A204.1 (cell line): ENCODE data around the gene GCFC2.
"Not testable (repeated sequence)": the region's sequence is repeated elsewhere in the genome, so short reads cannot be mapped to it uniquely, and the experiment has no call there.

Experiments
- FAIRE-seq: peaks from 2 replicates; lab custom pipeline; 2012; peaks lifted over from hg19 to GRCh38; lab: Jason Lieb, UNC

Gene GCFC2

DNA sequence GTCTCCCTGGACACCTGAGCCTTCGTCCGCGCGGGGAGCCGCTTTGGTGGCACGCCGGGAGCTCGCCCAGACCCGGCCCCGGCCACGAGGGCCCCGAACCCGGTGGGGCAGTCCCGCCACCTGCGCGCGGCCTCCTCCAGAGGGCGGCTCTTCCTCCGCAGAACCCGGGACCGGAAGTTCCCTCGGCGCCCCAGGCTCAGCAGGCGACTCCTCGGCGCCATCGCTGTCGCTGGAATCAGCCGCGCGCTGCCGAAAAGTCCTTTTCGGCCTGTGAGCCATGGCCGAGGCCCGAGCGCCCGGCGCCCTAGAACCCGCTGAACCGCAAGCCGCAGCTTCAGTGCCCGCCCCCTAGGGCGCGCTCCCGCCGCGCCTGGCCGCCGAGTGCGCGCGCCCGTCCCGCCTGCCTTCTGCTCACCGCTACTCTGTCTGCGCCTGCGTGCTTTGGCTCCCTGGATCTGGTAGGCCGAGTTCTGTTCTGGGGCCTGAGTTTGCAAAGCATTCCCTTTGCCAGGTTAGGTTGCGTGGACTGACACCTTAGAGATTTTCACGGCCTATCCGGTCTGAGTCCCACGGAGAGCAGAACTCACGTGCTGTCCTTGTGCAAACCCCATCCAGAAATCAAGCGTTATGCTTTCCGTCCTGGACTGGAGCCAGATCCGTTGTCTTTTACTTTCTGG, at the start of gene GCFC2:
Gene GCFC2 (minus strand): TSS at position 339 of the 677 bp plus-strand sequence. CDS start 60 bp downstream, at position 279.
- no peak for FAIRE-seq

DNA sequence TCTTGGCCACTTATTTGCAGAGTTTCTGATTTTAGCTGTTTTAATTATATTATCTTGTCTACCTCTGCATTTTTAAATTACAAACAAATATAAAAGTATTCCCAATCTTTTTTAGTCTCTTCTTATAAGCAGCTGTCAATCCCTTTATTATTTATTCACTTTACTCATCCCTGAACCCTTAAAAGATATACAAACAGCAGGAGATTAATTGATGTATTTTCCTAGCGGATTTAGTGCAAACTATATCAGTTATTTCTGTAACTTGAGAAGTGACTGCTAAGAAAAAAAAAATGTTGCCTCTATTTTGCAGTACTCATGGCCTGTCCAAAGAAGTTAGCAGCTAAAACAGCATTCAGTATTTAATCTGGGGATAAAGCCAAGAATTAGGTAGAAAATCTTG, 42.1 kb upstream of the GCFC2 start:
- FAIRE-seq, result no peak

DNA sequence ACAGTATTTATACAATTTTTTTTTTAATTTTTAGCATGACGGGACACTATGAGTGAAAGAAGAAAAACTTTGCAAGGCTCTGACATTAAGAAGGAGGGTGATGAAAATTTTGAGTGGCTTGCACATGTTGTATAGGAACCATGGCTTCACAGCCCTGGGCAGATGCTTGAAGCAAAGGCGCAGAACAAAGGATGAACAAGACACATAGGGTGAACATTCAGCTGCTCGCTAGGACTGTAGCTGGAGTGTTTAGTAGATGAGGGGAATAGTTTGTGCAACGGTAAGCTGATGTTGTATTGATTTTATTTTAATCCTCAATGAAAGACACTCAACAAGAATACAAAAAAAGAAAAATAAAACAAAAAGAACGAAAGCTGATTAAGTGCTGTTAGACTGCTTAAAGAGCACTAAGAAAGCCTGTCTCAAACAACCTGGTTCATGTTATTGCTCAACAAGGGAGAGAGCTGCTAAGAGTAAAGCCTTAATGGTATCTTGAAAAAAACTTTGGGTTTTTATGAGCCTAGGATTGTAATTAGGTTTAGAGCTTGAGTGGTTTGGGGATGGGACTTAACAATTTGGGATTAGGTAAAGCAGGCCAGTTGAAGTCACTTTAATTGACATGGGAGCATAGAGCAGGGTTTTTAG, 41.2 kb upstream of the GCFC2 start:
- no peak for FAIRE-seq

DNA sequence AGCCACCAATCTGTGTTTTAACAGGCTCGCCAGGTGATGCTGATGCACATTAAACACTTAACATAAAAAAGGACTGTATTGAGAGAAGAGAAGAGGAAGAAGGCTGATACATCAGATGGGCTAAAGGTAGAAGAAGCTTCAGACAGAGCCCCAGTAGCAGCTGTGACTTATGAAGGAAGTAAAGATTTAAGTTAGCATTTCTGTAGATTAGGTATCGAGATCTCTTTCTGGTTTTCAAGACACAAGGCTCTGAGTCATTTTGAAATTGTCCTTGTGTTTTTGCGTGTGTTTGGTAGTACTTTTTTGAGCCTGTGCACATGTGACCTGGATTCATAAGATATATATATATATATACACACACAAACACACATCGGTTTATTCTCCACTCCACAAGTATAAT, 40.6 kb upstream of the GCFC2 start:
- FAIRE-seq, result no peak

DNA sequence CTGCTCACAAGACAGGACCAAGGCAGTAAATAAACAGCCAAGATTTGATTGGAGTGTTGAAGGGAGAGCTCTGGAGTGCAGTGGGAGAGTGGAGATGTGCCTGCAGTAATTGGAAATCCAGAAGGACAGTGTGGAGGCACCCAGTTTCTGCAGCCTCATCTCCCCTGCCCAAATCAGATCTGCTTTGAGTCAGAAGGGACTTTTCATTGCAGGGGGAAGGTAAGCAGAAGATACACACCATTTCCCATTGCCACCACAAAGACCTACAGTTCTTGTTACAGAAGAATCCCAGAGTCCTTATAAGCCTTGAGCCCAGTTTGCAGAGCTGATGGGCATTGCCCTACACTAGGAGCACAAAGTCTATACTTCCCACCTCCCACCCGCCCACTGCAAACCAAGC, 27.2 kb upstream of the GCFC2 start:
- no peak for FAIRE-seq

DNA sequence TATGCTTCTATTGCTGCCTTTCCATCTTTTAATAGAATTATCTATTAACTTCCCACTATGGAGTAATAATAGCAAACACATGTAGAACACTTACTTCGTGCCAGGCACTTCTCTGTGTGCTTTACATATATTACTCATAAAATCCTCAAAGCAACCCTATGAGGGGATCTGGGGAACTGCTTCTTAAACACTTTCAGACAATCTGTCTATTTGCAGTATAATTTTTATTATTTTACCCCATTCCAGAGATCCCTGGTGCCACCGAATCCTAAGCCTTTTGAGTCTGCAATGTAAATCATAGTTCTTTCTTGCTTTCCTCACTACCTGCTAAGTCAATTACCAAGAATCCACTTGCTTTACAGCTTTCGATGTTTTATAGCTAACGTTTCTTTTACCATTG, 25.6 kb upstream of the GCFC2 start:
- FAIRE-seq, result no peak

DNA sequence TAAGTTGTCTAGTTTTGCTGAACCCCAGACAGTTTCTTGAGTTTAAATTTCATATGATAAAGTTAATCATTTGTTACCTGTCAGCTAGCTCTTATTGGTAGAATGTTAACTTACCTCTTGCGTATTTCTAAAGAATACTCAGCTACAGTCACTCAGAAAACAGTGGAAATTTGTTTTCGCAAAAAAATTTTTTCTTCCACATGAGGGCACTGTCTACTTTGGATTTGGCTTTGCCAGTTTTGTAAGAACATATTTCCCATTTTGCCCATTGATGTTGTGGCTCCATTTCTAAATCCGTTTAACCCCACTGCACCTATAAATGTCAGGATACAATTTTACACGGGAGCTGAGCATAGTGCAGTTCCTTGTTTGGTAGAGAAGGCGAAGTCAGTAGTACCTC, 19.1 kb upstream of the GCFC2 start:
- peak; percentile 53 for FAIRE-seq

DNA sequence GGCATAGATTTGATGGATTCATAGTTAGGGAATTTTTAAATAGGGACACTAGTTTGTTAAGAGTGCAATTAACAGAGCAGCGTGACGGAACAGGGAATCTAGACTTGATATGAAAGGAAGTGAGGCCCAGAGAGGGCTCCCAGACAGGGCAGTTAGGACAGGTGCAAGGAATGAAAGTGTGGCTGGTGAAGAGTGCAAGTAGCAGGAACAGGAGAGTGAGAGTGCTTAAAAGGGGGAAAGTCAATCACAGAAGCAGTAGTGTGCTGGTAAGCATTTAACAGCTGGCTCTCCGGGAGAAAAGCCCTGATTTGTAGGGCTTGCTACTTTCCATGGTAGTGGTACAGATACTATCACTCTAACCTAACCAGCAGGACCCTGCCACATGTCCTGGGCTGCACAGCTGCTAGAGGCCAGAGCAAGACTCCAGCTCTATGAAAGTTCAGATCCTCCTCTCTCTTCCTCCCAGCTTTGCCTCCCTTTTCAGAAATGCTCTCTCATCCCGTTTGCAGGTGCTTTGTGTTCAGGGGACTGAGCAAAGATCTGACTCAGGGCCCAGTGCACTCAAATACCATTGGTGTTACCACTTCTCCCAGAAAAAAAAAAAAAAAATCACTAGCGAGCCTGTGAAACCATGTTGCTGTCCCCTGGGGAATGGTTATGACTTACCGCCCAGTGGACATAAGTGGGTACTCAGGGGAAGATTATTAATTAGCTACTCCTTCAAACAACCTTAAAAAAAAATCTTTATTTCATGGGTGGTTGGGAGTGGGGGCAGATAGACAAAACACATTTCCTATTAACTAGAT, 18.1 kb upstream of the GCFC2 start:
- FAIRE-seq, result no peak

DNA sequence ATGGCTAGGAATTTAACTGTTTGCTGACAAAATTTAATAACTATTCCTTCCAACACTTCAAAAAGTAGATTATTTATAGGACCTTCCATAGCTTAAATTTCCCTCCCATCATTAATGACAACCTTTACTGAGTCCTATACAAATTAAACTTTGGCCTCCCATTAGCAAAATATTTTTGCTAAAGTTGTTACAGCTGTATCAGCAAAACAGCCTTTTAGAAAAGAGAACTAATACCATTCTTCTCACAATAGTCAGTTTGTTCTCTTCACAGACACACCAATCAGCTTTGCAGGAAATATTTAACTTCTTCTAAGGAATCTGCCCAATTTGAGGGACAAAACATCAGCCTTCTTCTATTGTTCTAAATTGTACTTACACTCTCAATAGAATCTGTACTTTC, 12.0 kb upstream of the GCFC2 start:
- no peak for FAIRE-seq

DNA sequence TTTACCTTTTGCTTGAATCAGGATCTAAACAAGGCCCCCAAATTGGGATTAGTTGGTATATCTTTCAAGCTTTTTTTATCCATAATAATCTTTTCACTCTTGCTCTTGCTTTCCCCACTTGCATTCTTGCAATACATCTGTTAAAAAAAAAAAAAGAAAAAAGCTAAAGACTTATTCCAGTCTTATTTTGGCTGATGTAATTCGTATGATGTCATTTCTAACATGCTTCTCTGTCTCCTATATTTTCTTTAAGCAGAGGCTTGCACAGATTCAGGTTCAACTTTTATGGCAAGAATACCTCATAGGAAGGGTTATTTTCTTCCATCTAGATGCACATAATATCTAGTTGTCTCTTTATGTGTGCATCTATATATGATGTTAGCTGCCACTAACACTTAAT, 9.8 kb upstream of the GCFC2 start:
- no peak for FAIRE-seq

DNA sequence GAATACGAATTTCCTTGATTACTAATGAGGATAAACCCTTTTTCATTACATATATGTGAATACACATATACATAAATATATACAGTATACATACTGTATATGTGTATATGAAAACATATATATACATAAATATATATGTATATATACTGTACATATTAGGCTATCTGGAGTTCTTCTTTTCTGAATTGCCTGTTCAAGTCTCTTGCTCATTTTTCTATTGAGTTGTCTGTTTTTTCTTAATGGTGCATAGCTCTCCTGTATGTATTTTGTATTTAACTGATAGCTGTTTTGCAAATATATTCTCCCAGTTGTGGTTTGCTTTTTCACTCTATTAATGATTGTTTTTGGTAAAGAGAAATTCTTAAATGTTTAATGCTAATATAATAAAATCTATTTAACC, 8.9 kb upstream of the GCFC2 start:
- FAIRE-seq, result peak; percentile 9

DNA sequence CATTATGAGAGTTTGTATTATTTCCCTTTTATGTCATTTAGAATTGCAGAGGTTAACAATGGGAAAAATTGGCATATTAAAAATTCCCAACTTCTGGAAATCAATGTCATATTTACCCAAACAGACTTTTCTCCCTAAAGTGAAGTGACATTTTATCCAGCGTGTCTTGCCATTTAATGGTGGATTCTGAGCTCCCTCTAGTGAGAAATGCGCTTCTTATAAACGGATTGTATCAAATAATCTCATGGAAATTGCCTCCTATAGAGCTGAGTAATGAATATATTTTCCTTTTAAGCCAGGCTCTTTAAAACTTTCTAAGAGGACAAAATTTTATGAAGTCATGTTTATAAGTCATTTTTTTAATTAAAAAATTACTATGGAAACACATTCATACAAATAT, 5.7 kb upstream of the GCFC2 start:
- FAIRE-seq, result peak; percentile 88

DNA sequence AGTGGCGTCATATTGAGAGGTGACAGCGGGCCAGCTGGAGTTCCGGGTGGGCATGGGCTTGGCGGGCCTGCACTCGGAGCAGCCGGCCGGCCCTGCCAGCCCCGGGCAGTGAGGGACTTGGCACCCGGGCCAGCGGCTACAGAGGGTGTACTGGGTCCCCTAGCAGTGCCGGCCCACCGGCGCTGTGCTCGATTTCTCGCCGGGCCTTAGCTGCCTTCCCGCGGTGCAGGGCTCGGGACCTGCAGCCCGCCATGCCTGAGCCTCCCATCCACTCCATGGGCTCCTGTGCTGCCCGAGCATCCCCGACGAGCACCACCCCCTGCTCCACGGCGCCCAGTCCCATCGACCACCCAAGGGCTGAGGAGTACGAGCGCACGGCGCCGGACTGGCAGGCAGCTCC, 875 bp upstream of the GCFC2 start:
- FAIRE-seq, result not testable (repeated sequence)

DNA sequence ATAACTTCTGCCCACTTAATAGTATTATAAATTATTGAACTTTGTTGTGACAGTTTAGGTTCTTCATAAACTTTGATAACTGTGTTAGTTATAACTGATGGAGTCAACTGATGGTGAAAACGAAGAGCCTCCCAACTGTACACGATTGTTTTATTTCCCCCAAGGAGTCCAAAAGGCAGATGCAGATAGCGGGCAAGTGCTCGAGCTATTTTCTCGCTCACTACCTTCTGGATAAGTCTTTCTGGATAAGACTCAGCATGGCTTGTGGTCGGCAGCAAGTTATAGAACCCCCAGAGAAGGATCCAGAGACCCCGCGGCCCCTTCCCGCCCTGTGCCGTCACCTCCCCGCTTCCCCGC, 517 bp downstream of the GCFC2 start:
- FAIRE-seq, result no peak

DNA sequence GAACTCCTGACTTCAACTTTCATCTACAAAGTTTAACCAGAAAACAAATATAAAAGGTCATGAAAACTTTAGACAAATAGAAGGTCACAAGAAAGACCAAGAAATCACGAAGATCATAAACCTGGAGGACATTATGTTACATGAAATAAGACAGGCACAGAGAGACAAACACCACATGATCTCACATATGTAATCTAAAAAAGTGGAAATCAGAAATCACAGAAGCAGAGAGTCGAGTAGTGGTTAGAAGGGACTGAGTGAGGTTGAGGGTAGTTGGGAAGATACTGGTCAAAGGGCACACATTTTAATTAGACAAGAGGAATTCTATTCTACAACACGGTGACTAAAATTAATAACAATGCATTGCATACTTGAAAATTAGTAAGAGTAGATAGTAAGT, 1.4 kb downstream of the GCFC2 start:
- FAIRE-seq, result no peak

DNA sequence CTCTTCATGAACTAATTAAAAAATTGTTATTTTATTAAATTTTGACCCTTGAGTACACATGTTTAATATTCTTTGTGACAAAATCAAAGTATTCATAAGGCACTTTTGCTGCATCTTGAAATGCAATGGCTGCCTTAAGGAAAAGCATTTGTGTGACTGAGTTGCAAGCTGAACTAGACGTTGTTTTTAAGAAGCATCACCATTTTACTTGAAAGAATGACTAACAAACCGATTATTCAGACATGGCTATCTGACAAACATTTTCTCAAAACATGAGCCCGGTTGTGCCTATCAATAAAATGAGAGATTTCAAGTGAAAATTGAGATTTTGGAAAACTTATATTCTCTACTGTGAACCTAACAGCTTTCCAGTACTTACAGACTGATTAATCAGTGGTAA, 2.8 kb downstream of the GCFC2 start:
- FAIRE-seq, result no peak

DNA sequence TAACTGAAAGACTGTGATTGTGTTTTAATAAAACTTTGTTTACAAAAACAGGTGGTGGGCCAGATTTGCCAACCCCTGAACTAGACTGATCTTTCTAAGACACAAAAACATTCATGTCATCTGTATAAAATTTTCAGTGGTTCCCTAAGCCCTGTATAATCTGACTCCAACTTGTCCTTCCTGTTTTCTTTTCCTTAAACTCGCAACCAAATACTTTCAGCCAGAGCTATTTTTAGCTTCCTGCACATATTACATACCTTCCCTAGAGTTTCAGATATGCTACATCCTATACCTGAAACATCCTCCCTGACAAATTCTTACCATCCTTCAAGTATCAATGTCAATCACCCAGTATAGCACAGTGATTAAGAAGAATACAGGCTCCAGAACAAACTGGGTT, 4.8 kb downstream of the GCFC2 start:
- FAIRE-seq, result no peak

DNA sequence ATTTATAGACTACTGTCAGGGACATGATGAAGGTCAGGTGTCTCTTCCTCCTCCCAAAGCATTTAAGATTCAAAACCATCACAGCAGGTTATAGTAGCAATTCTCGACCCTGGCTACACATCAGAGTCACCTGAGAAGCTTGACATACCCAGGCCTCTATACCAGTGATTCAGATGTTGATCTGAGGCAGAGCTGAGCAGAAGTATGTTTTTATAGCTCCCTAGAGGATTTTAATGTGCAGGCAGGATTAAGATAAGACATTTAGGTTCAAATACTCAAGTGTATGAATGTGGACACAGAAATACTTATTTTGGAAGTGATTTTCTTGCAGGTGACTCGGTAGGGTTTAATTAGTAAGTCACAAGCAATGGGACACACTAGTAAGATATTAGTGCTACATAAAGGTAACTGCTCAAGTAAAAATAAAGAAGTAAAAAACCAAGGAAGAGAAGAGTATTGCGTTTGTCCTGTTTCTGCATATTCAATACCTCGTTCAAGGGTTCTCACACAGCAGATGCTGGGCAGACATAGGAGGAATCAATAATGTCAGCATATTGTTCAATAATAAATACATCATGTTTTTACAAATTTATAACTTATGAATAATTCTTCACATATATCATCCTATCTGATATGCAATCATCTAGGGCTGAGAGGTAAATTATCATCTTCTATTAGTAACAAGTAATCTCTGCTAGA, 7.0 kb downstream of the GCFC2 start:
- FAIRE-seq, result no peak

DNA sequence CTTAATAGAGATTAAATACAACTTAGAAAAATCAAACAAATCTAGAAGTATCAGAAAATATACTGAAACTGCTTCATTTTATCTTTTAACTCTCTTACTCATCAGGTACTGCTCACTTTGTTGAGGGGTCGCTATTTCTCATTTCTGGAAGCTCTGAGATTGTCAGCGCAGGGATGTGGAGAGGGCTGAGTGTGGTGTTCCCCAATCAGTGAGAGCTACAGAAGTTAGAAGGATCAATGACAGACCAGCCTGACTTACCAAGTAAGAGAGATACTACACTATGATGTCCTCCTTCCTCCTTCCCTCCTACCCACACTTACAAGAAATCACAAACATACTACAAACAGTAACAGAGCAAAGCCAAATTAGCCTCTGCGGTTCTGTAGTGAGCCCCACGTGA, 8.1 kb downstream of the GCFC2 start:
- FAIRE-seq, result no peak

DNA sequence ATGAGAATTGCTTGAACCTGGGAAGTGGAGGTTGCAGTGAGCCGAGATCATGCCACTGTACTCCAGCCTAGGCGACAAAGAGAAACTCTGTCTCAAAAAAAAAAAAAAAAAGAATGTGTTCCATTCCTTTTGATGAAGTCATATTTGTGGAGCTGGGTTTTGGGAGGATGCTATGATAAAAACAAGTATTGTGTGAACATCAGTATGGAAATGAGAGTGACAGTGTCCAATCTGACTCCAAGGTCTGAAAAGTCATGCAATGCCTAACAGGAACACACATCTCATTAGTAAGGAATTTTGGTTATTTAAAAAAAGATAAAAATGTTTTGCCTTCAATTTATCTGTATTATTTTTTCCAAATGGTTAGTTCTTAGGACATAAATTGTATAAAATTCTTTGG, 11.8 kb downstream of the GCFC2 start:
- FAIRE-seq, result no peak

DNA sequence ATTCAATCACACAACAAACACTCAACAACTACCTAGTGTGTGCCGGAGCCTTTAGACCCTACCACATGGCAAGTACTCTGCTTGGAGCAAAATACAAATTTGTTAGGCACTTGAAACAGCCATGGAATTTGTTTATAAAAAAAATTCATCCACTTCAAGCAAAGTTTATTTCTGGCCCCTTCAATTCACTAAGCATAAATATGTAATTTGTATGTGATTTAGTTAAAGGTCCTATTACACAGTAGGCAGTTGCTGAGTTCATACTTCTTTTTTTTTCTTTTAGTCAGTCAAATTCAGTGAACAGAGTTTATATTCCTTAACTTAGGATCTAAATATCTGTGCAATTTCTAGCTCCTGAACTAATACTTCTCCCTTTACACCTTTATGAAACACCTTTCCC, 22.5 kb downstream of the GCFC2 start:
- FAIRE-seq, result no peak

DNA sequence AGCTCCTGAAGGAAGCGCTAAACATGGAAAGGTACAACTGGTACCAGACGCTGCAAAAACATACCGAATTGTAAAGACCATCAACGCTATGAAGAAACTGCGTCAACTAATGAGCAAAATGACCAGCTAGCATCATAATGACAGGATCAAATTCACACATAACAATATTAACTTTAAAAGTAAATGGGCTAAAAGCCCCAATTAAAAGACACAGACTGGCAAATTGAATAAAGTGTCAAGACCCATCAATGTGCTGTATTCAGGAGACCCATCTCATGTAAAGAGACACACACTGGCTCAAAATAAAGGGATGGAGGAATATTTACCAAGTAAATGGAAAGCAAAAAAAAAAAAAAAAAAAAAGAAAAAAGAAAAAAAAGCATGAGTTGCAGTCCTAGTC, 27.3 kb downstream of the GCFC2 start:
- FAIRE-seq, result not testable (repeated sequence)

DNA sequence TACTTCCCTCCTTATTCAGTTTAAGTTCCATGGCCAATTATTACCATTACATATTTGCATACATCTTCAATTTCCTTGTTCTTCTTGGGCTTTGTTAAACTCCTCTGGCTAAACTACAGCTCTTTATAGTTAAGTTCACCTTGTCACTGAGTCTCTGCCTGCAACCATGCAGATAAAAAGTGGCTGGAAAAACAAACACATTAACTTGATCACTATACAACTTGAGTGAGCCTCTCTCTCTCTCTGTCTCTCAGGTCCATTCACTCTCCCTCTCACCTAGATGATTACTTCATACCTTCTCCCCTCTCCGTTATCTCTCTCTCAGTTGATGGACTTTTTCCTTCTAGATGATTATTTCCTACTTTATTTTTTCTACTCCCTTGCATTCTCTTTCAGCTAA, 30.3 kb downstream of the GCFC2 start:
- FAIRE-seq, result no peak
